H1 (cell line): ENCODE measurements around the gene POLE3. TPM values are rescaled to one million over a fixed set of nuclear protein-coding genes. Genes with fewer than 3 reads are reported as not detected.

Experiments used
- ATF3 ChIP-seq: IDR thresholded peaks from 2 replicates; pipeline ENCODE4 v1.6.1; 2011; ENCODE audit warnings: low read depth, mild to moderate bottlenecking, low read length; ENCODE audit not compliant: insufficient read depth
- CHD7 ChIP-seq: fragments of 300-600 bp; sonication (generic); IDR thresholded peaks from 2 replicates; pipeline ENCODE4 v1.7.1; 2012; ENCODE audit warnings: low read length, moderate library complexity, mild to moderate bottlenecking, inconsistent platforms; ENCODE audit not compliant: insufficient replicate concordance
- CREB1 ChIP-seq: IDR thresholded peaks from 2 replicates; pipeline ENCODE4 v1.6.1; 2012; ENCODE audit warnings: inconsistent platforms
- CTBP2 ChIP-seq: IDR thresholded peaks from 2 replicates; pipeline ENCODE4 v1.7.0; 2011; ENCODE audit warnings: borderline replicate concordance, mild to moderate bottlenecking, moderate library complexity, mixed read lengths, low read length; ENCODE audit not compliant: insufficient read depth, insufficient read length
- E2F6 ChIP-seq: IDR thresholded peaks from 2 replicates; pipeline ENCODE4 v1.6.1; 2012; ENCODE audit warnings: inconsistent platforms
- EZH2 ChIP-seq: fragments of 200-600 bp; sonication (generic); IDR thresholded peaks from 2 replicates; pipeline ENCODE4 v1.7.1; 2012; ENCODE audit warnings: low read depth, mild to moderate bottlenecking, moderate library complexity, low read length, inconsistent platforms; ENCODE audit not compliant: severe bottlenecking
- JUN ChIP-seq: IDR thresholded peaks from 2 replicates; pipeline ENCODE4 v1.6.1; 2011; ENCODE audit warnings: low read depth, mild to moderate bottlenecking, improper control_type of control experiment, low read length
- NRF1 ChIP-seq: IDR thresholded peaks from 2 replicates; pipeline ENCODE4 v1.6.1; 2011; ENCODE audit warnings: mild to moderate bottlenecking, low read depth, low read length, improper control_type of control experiment
- SIN3A ChIP-seq, 2 experiments: IDR thresholded peaks in 1 of 2; conservative IDR thresholded peaks in 1 of 2; 2 replicates each; pipeline ENCODE4 v1.6.1; 2011 to 2012; ENCODE audit warnings: low read length in 2 of 2, improper control_type of control experiment in 1 of 2, low read depth in 1 of 2, mild to moderate bottlenecking in 1 of 2
- polyA plus RNA-seq, 7 experiments: library from polyadenylated mRNA; depleted of rRNA in 3 of 7; stranded (reverse) in 5 of 7; unstranded in 2 of 7; fragments of >200 nt in 5 of 7; fragments of 200-250 nt in 2 of 7; gene quantifications; 1 replicate in 5 of 7; 2 replicates in 1 of 7; 4 replicates in 1 of 7; pipeline versions ENCODE4 v1.2.1 to v1.2.3, GENCODE V29; 2011 to 2013; ENCODE audit warnings: missing spikeins in 2 of 7, mixed read lengths in 2 of 7
- total RNA-seq: library from RNA; stranded (reverse); fragmentation: NEBNext Ultra II Directional; extraction: Animal tissue kit (Norgen Biotek cat#: 25700); gene quantifications from 2 replicates; pipeline ENCODE4 v1.2.1, GENCODE V29; 2021

The POLE3 gene
- total and polyA plus RNA-seq, 2 of the 8 experiments (the other 6 are each of a cell fraction or from before 2014, with no cell fraction given) = 52.7 to 77.3 TPM

GRCh38 chr9:113449376-113449775 lies 38.9 kb upstream of the POLE3 start (continued):
- TF ChIP-seq CHD7 = no peak
- TF ChIP-seq ATF3 = no peak
- TF ChIP-seq SIN3A (conservative IDR thresholded peaks at IDR 0.05 in 1 of 2, IDR thresholded peaks at IDR 0.05 in 1 of 2; ENCODE audit: low read depth in 1 of 2, low read length in 2 of 2) = no peak
- TF ChIP-seq CTBP2 = no peak
- no peak for TF ChIP-seq NRF1
- no peak for TF ChIP-seq E2F6
- no peak for TF ChIP-seq JUN
- TF ChIP-seq EZH2 = no peak
- TF ChIP-seq CREB1 = no peak
